KG1 (cell line): ENCODE measurements around the gene HBQ1.
"Not testable (repeated sequence)": the region's sequence is repeated elsewhere in the genome, so short reads cannot be mapped to it uniquely, and the experiment has no call there.

Experiments
- DNase-seq: peaks from one replicate; lab custom pipeline; 2025; lab: John Stamatoyannopoulos, UW

The HBQ1 gene

DNA sequence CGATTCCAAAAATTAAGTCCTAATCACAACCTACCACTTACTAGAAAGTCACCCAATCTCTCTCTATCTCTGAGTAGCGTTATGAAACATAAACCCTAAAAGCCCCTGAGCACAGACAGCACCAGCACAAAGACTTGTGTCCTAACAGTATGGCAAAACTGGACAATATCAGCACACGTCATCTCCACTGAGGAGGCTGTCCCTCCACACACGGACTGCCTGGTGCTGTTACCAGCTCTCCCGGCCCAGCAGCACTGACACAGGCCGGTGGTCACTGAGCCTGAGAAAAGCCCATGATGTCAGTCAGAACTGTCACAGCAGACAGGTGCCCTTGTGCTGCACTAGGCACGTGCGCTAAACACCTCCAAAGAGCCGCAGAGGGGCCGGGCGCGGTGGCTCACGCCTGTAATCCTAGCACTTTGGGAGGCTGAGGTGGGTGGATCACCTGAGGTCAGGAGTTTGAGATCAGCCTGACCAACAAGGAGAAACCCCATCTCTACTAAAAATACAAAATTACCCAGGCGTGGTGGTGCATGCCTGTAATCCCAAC lies 31.4 kb downstream of the HBQ1 start:
- not testable (repeated sequence) for DNase-seq

DNA sequence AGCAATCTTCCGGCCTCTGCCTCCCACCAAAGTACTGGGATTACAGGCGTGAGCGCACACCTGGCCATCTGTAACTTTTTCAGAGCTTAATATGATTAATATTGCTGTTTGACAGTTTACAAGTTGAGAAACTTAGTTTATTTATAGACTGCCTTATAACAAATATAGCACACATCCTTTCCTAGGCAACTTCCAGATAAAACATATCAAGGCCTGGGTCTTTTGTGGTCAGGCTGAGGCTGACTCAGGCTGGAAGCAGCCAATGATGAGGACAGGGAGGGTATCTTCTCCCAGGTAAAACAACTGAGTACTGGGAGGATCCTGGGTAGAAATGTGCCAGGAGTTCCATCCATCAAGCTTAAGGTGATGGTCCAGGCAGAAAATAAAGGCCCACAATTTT lies 32.7 kb downstream of the HBQ1 start:
- DNase-seq, result no peak

DNA sequence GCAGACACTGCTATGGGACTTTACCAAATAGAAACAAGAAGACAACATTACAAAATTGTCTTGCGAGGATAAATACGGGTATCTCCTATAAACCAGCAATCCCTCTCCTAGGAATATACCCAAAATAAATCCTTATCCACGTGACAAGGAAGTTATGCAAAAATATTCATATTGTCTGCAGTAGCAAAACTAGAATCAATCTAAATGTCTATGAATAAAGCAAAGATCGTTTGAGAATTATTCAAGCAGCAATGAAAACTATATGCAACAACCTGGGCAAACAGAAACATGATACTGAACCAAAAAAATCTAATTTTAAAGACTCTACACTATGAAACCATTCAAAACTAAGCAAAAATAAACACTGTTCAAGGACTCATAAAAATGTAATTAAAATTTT lies 39.8 kb downstream of the HBQ1 start:
- DNase-seq, result no peak

DNA sequence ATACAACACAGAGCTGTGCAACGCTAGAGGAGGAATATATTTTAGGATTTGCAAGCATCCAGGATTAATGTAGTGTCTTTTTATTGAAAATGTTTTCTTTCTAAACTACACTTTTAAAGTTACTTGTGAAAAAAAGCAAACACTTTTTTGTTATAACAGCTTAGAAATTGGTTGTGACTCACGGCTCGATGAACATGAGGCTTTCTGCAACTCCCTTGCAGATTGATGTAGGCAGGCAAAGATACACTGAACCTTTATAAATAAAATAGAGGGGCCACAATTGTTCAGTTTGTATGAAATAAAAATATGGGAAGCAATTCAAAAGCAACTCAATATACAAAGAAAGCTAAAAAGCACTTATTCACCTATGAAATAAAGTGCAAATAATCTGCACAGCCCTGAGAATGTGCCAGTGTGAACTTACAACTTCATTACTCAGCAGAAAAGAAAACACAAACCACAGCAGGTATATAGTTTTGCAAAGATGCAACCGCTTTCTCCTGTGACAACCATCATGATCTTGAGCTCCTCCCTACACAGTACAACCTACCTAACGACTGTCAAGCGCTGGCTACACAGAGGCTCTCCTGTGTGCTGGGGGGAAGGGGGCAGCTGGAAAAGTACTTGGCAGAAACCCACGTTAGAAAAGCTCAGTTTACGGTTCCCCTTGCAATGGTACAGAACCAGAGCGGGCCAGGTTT lies 48.0 kb downstream of the HBQ1 start:
- no peak for DNase-seq

DNA sequence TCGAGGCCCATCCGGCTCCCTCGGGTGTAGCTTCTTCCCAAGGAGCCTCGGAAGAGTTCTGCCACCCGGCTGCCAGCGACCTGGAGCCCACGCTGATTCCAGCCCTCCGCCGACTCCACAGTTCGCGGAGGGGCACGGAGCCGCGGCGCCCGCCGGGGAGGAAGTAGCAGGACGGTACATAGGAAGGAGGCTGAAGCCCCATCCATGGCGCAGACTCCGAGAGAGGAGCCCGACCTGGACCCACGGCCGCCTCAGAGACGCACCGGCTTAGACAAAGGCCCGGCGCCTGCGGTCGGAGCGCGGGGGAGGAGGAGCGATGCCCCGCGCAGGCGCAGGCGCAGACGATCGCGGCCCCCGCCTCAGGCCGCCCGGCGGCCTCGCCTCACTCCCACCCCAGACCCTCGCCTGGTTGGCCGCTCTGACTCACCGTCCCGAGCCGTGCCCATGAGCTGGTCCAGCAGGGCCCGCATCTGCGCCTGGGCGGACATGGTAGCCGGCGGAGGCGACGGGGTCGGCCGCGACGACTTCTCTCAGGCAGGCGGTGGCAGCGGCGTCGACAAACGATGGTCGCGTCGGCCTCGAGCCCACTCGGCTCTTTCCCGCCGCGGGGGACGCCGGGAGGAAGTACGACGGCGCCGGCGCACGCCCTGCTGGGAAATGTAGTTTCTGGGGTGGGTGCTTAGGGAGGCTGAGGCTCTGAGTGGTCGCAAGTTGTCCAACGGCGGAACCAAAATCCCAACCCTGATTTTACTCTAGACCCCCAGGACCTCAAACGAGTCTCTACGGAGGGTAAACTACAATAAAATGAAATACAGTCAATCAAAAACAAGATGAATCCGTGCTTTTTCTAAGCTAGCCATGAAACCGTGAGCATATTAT lies 48.8 kb downstream of the HBQ1 start, which contains the start of gene LUC7L:
Gene LUC7L, minus strand, starts transcription at position 598 of the 879 bp plus-strand sequence. Its CDS starts 110 bp downstream, at position 488.
- peak; percentile 83 for DNase-seq

DNA sequence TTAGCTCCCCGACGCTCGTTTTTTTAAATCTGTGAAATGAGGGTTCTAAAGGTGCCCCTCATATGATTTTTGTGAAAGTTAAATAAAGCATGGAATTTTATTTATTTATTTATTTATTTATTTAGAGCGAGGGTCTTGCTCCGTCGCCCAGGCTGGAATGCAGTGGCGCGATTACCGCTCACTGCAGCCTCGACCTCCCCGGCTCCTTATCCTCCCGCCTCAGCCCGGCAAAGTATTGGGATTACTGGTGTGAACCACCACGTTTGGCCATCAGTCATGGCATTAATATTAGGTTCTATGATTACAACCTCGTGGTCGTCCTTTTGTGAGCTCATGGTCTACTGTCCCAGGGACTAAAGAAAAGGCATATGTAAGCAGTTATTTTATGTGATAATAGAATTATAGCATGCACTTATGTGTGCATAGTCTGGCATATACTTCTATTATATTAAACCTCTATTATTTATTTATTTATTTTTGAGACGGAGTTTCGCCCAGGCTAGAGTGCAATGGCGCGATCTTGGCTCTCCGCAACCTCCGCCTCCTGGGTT lies 49.5 kb downstream of the HBQ1 start:
- no peak for DNase-seq

DNA sequence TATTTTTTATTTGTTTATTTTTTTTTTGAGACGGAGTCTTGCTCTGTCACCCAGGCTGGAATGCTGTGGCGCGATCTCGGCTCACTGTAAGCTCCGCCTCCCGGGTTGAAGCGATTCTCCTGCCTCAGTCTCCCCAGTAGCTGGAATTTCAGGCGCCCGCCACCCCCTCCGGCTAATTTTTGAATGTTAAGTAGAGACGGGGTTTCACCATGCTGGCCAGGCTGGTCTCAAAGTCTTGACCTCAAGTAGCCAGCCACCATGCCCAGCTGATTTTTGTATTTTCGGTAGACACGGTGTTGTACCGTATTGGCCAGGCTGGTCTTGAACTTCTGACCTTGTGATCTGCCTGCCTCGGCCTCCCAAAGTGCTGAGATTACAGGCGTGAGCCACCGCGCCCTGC lies 50.1 kb downstream of the HBQ1 start:
- not testable (repeated sequence) for DNase-seq
